ENCODE measurements around the gene HJV.

The HJV gene

DNA sequence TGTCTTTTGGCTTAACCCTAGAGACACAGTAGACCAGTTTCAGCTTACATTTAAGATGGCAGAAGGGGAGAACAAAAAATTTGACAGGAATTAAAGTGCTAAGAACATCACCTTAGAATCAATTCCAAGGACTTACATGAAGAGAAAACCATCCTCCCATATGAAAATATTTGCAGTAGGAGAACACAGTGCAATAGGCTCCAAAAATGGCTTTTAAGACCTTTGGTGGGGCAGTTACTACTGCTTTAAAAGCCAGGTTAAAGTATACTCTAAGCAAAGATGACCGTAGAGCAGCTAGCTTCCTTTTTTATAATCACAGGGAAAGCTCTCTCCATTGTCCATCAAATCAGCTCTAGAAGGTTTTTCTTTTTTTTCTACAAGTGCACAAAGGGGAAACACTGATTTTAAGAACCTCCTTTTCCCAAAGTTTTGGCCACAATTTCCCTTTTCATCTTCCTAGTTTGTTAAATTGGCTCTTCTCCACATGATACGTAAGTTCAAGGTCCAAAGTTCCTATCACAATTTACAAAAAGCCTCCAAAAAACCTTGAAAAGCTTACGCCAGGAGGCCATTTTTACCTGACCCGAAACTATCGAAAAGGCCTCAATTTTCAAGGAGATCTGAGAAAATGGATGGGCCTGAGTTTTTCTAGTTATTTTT is 28.4 kb downstream of the HJV start:
- DNase-seq = no peak

DNA sequence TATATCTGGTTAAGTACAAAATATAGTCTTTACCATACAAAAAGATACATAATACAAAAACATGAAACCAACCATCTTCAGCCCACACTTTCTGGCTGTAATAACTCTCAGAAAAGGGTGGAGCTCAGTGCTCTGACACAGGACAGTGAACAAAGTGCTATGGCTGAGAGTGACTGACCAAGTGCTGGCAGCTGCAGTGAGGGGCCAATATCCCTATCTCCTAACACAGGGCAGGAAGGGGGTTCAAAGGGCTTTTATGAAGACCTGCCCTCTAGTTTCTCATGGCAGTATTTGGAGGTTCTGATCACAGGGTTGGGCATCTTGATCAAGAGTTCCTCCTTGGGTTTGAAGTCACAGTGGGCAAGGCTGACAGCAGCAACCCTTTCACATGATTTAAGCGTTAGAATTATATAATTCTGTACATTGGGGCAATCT is 29.0 kb downstream of the HJV start:
- no peak for DNase-seq

DNA sequence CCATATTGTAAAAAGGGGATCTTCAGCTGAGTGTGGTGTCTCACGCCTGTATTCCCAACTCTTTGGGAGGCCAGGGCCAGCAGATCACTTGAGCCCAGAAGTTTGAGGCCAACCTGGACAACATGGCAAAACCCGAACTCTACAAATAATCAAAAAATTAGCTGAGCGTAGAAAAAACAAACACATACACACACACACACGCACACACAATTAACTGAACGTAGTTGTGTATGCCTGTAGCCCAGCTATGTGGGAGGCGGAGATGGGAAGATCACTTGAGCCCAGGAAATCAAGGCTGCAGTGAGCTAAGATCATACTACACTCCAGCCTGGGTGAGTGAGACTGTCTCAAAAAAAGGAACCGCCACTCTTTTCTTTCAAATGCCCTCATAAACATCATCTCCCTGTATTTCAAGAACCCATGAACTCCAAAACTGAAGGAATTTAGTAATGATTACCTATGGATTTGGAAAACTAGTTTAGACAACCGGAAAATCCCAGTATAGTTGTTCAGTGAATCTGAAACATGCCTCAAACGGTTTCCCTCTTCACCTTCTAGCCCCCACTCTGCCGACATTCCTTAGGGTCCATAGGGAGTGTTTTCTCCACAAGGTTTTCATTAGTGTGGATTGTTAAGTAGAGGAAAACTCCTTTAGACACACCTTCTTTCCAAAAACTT is 29.7 kb downstream of the HJV start:
- no peak for DNase-seq

DNA sequence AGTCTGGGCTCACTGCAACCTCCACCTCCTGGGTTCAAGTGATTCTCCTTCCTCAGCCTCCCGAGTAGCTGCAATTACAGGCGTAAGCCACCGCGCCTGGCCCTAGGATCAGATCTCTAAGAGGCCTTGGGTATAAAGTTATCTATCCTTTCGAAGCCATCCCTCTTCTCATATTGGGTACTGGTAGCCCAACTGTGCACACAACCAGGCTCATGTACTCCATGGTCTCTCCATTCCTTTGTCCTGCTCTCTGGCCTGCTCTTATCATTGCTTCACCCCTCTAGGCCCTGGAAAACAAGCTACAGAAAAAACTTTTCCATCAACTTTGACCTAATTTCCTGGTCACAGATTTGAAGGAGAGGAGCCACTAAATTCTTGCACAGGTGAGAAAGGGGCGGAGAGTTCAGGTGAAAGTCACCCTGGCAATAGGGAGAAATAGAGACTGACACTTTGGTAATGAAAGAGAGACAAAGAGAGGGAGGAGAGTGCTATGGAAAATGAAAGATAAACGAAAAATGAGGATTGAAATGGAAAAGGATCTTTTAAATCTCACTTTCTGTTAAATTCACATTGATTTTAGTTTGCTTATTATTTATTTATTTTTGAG is 31.2 kb downstream of the HJV start:
- DNase-seq = no peak

DNA sequence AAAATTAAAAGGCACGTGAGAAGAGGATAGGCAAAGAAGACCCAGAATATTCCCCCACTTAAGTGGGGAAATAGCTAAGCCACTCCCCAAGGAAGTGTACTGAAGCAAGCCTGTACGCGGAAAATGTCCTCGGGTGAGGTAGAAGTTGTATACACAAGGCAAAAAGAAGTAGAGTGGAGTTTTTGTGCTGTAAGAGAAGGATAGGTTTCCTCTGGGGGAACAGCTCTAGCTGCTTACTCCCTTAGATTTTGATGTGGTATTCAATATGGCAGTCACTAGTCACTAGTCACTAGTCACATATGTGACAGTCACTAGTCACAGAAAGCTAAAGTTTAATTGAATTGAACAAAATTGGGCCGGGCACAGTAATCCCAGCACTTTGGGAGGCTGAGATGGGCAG is 32.8 kb downstream of the HJV start:
- DNase-seq = no peak

DNA sequence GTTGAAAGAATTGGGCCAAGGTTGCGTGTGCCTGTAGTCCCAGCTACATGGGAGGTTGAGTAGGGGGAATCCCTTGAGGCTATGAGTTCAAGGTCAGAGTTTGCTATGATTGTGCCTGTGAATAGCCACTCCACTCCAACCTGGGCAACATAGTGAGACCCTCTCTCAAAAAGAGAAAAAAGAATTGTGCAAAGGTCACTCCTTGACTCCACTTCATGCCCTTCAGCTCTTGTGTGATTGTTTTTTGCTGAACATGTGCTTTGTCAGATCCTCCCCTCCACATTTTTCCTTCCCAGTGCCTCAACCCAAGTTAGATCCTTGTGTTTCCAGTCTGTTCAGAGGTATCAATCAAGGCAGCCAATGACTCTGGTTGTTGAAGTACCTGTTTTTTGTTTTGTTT is 33.6 kb downstream of the HJV start:
- DNase-seq = no peak

DNA sequence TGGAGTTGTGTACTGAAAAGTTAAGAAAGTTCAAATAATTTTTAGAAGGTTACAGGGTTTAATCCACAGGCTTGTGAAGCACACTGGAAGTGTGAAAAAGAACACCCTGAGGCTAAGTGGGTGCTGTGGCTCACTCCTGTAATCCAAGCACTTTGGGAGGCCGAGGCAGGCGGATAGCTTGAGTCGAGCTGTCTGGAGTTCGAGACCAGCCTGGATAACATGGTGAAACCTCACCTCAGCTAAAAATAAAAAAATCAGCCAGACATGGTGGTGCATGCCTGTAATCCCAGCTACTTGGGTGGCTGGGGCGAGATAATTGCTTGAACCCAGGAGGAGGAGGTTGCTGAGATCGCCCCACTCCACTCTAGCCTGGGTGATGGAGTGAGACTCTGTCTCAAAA is 35.0 kb downstream of the HJV start:
- no peak for DNase-seq

DNA sequence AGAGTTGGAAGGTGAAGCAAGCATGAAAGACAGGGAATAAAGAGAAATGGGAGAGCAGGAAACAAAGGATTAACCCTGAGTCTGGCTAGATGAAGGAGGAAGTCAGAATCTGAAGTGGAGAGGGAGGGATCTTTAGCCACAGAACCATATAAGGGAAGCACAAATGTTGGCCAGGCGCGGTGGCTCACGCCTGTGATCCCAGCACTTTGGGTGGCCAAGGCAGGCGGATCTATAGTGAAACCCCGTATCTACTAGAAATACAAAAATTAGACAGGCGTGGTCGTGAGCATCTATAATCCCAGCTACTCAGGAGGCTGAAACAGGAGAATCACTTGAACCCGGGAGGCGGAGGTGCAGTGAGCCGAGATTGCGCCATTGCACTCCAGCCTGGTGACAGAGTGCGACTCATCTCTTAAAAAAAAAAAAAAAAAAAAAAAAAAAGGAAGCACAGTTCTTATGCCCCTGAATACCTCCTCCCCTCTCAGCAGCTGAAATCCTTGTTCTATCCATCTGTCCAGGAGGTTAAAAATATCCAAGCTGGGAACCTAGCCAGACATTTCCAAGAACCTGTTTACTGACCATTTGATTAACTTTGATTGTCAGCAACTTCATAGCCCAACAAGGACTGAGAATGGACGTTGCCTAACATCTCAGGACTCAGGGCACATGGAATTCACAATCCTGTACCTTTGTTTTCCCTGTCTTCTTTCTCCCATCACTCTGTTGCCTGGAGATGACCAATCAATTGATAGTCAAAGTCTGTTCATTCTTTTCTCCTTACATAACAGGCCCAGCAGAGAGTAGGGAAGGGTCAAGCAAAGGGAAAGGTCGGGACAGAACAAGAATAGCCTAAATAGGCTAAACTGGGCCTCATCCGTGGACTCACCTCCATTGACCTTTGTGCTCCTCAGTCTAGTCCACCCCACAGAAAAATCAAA is 35.8 kb downstream of the HJV start:
- no peak for DNase-seq

DNA sequence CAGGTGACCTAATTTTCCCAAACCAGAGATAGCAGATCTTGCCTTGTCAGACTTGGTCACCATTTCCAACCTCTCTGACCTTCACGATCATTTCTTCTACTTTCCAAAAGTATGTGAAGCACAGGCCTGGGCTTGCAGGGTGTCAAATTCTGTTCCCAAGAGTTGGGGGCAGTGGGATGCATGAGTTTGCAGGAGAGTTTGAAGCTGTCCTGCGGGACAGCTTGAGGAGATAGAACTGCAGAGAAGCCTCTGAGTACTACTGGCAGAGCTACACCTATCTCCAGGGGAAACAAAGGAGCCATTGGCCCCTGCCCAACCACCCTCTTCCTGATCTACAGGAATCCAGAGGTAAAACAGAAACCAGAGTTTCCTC is 36.4 kb downstream of the HJV start:
- no peak for DNase-seq

DNA sequence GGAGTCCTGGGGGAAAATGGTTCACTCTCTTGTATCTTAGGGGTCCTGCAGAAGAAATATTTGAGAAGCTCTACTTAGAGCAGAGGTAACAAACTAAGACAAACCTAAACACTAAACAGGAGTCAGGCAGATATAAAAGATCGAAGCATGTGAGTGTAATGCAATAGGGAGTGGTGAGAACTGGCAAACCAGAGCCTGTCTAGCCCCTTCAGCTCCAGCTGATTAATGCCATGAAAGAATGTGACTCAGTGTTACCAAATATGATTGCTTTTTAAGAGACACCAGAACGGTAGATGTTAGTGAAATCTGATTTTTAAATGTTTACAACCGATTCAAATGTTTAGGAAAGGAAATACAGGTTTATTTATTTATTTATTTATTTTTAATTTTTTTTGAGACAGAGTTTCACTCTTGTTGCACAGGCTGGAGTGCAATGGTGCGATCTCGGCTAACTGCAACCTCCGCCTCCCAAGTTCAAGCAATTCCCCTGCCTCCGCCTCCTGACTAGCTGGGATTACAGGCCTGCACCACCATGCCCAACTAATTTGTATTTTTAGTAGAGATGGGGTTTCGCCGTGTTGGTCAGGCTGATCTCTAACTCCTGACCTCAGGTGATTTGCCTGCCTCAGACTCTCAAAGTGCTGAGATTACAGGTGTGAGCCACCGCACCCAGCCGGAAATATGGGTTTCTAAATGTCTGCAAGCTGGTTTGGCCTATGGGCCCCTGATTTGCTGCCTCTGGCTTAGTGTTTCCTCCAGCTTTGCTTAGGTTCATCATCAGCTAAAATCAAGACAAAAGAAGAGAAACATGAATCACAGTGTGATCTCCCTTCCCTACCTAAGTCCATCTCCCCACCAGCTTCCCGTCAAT is 37.3 kb downstream of the HJV start:
- peak; percentile 42 for DNase-seq

DNA sequence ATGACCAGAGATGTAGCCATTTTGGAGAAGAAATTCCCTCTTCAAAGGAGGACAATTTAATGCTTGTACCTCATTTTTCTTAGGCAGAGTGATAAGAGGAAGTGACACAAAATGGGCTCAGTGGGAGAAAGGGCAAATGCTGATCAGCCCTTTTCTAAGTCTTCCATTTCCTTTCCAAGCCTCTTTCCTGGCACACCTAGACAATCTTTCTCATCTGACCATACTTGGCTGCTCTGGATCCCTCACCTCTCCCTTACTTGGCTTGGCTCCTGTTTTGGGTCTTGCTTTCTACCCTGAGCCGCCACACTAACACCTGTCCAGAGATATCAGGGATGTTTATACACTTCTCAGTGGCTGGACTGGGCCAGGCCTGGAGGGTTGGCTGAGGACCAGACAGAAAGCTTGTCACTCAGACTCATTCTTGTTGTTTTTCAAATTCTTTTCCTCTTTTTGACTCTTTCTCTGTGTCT is 38.3 kb downstream of the HJV start:
- DNase-seq = no peak

DNA sequence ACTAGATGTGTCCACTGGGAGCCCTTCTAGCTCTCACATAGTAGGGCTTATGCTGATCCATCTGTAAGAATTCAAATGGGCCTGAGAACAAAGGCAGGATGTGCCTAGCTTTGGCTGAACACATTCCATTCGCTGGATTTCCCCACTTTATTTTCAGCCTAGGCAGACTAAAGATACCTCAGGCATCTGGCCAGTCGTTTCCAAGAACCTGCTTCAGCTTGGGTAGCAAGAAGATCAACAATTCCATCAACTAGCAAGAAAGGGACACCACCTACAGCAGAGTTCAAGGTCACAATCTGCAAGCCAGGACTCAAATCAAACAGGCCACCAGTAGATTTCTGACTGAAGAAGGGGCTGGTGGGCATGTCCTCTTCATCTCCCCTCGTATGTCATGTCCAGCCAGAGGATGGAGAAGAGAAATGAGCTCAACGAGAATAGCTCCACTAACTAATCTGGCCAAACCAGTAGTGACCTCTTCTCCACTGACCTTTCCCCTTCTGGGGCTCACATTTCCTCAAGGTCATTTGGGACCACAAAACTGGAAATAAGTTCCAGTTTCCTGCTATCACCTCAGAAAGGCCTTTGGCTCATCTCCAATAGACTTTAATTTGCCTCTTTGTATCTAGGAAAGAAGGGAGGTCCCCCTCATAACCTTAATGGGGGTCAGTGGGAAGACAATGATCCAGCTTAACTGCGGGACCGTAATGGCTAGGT is 39.4 kb downstream of the HJV start:
- no peak for DNase-seq

DNA sequence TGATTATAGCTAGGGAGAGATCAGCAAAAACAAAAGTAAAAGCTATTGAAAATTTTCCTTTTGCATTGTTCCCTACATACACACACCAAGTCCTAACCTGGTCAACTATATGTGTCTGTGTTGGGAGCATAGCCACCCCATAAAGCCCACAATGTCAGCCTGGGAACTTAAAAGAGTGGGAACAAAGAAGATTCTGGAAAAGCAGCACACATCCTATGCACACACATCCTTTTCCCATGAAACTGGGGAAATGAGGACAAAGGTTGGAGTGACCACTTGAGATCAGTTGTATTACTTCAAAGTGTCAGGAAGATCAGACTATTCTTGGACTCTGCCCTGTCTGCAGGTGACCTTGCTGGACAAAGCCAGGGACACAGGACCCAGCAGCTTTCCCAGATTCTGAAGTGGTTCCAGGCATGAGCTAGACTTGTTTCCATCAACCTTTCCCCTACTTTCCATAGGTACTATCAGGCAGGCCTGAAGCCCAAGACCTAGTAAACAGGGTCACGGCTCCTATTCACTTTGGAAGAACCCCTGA is 41.0 kb downstream of the HJV start:
- no peak for DNase-seq

DNA sequence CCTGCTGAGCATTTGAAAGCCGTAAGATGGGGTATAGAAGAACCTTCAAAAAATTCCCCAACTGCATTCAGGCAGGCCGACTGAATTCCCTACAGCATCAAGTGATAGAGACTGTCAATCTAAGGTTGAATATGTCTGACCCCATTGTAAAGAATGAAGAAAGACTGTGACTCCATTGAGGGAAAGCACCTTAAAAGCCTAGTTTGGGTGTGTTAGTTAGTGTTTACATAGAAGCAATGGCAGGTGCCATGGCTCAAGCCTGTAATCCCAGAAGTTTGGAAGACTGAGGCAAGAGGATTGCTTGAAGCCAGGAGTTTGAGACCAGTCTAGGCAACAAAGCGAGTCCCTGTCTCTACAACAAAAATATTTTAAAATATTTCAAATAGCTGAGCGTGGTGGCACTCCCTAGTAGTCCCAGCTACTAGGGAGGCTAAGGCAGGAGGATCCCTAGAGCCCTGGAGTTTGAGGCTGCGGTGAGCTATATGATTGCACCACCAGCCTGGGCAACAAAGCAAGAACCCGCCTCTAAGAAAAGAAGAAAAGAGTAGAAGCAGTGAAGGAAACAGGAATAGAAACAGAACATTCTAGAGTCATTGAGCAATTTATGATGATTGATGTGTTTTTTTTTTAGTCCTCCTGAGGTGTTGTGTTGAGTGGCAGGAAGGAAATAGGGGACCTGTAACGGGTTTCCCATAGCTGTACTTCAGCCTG is 41.6 kb downstream of the HJV start:
- DNase-seq = peak; percentile 55

DNA sequence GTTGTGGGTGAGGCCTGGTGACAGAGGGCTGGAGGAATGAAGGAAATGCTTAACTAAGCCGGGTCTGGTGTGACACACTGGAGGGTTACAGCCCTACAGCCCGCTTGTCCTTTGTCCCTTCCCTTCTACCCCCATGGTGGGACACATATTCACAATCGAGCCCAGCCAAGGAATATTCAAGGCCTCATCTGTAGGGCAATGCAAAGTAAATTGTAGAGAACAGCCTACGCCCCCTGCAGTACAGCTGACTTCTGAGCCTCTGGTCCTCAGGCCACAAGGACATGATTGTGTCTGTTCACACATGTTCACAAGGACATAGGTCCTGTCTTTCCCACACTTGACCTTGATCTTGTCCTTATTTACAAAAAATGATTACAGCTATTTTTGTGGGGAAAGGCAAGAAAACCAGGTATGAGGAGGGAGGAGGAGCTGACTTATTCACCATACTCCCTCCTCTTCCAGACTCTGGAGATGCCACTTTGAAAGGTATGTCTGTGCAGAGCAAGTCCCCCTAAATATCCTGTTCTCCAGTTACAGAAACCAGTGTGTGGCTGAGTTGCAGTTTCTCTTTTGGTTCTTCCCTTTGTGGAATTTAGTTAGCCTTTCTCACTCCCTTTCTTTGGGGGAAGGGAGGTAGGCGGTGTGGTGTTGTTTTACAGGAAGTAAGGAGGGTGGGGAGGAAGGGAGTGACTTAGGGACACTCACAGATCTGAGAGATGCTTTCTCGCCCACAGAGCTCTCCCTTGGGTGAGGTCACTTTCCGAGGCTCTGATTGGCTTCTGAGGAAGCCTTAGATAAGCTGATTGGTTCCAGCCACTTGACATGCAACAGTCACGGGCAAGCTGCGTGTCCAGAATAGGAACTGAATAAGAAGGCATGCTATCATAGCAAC is 42.4 kb downstream of the HJV start:
- peak; percentile 95 for DNase-seq

DNA sequence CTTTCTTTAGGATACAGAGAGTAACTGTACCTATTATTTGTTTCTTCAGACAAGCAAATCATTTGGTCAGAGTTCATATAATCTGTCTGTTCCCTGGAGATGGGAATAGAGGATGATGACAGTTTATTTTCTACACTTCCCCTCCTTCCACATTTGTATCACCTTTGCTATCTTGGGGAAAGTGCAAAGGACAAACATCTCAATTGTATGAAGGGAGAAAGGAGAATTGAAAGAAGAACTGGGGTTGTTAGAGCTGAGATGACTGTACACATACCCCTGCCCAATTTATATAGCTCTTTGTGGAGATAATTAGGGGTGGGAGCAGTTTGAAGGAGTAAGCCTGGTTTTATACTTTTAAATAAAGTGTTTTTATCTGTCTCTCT is 43.1 kb downstream of the HJV start:
- DNase-seq = no peak

DNA sequence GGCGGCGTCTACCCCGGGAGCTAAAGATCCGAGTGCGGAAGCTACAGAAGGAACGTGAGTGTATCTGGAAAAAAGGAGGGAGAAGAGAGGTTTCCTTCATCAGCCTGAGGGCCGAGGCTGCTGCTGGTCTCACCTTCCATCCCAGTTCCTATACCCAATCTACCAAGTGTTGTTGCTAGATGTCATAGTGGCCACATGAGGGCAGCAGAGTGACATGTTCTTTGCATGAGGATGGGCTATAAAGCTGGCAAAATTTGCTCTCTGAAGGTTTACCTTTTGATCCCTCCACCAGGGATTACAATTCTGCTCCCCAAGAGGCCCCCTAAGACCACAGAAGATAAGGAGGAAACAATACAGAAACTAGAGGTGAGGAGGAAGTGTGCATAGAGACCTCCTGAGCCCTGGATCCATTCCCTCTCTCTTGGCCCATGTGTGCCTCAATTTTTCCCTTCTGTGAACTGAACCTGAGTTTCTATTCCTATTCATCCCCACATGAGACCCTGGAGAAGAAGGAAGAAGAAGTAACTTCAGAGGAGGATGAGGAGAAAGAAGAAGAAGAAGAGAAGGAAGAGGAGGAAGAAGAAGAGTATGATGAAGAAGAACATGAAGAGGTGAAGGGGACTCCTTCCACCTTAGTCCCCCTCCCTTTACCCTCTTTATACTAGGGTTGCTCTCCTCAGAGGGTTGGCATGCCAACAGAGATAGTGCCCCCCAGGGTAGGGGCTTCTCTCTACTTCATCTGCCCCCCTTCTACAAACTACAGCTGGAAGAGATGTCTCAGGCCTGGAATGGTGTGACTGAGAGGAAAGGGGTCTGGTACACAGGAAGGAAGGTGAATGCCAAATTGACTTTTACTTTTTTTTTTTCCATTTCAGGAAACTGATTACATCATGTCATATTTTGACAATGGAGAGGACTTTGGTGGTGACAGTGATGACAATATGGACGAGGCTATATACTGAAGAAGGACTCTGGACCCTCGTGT is 43.8 kb downstream of the HJV start:
- DNase-seq = peak; percentile 87

DNA sequence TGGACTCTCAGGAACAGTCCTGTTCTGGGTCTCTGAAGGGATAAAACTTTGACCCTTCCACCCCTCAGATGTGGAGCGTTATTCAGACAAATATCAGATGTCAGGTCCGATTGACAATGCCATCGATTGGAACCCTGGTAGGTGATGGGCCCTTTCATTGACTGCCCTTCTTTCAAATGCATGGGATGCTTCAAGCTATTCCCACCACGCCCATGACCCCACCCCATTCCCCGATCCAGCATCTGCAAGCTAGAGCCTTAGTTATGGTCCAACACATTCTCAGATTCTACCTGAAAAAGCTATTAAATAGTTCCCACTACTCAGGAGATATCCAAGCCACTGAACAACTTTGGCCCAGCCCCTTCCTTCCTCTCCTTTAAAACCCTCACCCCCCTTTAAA is 44.5 kb downstream of the HJV start:
- DNase-seq = no peak

All from activated CD4-positive, alpha-beta T cell treated with anti-CD3 and anti-CD28 coated beads, Interleukin-2, Interleukin-6, amounts not matched to agents 100 ng/mL and 50 ng/mL, durations not matched to agents 16 hours and 8 hours (primary cell).